GM20000 (cell line): ENCODE measurements around the gene CXCR3.

ENCODE experiments used
- DNase-seq: peaks from one replicate; pipeline ENCODE4 v3.0.0; 2012; ENCODE audit warnings: low spot score
- CTCF ChIP-seq: IDR thresholded peaks from 2 replicates; pipeline ENCODE4 v1.5.1; 2012; ENCODE audit warnings: mild to moderate bottlenecking, control low read depth; ENCODE audit errors: extremely low read depth, missing control alignments

The CXCR3 gene

DNA sequence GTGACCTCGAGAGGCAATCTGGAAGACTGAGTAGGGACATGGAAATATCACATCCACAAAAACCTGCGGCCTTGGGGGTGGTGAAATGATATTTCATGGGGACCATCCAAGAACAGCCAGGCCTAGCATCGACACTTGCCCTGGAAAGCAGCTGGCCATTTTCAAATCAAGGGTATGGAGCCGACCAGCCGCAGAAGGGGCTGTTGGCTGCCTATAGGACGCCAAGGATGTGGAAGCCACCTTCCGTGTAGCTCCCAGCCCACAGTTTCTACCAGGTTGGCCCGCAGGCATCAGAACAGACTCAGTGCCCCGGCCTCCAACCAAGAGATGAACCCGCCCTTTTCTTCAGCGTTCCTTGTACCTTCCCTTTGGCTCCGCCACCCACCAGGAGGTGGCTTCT, 43.6 kb upstream of the CXCR3 start:
- no peak for TF ChIP-seq CTCF
- DNase-seq = no peak

DNA sequence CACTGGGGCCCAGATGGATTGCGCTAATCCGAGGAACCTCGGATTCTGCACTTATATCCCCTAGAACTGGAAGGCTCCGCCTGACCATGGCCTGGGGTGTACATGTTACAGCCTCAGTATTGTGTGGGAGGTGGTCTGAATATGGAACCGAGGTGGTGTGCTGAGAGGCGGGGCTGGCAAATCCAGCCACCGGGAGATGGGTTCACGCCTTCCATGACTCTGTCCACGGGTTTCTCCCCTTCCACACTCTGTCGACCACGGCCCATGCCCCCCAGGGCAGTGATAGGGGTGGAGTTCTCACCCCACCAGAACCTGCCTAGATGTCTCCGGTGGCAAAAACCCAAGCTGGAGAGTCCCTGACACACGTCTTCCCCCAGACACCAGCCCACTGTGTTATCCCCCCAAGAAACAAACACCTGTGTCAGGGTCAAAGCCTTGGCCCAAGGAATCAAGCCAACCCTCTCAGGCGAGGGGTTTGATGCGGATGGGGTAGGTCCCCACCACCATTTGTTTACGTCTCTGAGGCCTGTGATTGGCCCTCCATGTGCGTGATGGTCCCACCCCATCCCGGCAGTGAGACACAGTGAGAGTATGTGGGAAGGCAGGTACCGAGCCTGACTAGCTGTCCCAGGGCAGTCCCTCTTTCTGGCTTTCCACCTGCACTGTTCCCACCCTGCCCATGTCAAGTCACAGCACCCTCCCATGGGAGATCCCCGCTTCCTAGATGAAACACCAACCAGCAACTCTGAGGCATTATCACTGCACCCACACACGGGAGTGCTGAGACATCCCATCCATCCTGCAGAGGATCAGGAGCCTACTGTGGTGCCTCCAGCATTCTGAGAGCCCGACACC, 42.5 kb upstream of the CXCR3 start:
- DNase-seq = no peak
- no peak for TF ChIP-seq CTCF

GRCh38 chrX:71659959-71660358, 41.6 kb upstream of the CXCR3 start:
- TF ChIP-seq CTCF = no peak
- no peak for DNase-seq

- no peak for TF ChIP-seq CTCF
- no peak for DNase-seq
These were observed 41.0 kb upstream of the CXCR3 start for GRCh38 chrX:71659342-71659741.

DNA sequence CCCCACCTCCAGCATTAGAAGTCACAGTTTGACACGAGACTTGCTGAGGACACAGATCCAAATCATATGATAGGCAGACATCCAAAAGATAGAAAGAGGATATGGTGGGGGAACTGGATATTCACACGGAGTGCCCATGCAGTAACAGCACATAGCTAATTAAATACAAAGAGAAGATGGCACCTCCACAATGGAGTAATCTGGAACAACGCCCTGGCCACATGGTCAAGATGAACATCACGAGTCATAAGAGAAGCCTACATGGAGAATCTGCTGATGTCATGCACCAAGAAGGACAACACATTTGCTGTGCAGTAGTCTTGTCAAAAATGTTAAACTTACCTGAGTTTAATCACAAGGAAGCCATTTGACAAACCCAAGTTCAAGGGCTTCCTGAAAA, 39.0 kb upstream of the CXCR3 start:
- DNase-seq = no peak
- no peak for TF ChIP-seq CTCF

- no peak for DNase-seq
- TF ChIP-seq CTCF = no peak
These were observed 35.0 kb upstream of the CXCR3 start for GRCh38 chrX:71653344-71653743.

DNA sequence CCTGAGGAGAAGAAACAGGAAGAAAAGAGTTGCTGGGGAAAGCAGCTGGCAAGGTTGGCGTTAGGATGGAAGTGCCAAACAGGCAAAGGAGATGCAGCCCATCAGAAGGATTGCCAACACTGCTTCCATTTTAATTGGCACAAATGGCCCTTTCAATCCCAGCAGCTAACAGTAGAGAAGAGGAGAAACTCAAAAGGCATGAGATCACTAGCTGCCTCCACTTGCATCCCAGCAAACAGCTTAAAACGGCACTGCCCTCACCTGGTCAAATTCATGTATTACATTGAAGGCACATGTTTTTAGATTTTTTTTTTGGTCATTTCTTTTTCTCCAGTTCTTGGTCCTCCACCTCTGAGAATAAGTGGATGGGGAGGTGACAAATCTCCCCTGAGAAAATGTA, 34.1 kb upstream of the CXCR3 start:
- peak; percentile 46 for DNase-seq
- TF ChIP-seq CTCF = peak; percentile 26
